Ramos (cell line): ENCODE data around the gene SNX20.

Experiments used
- in situ Hi-C: fragments of 300-500 bp; cut with MboI; formaldehyde crosslinking; loops from one replicate; pipeline ENCODE4 v1.14.3; 2022; ENCODE audit warnings: low sequenced_read_pairs; ENCODE audit not compliant: unreplicated experiment

SNX20 gene

DNA sequence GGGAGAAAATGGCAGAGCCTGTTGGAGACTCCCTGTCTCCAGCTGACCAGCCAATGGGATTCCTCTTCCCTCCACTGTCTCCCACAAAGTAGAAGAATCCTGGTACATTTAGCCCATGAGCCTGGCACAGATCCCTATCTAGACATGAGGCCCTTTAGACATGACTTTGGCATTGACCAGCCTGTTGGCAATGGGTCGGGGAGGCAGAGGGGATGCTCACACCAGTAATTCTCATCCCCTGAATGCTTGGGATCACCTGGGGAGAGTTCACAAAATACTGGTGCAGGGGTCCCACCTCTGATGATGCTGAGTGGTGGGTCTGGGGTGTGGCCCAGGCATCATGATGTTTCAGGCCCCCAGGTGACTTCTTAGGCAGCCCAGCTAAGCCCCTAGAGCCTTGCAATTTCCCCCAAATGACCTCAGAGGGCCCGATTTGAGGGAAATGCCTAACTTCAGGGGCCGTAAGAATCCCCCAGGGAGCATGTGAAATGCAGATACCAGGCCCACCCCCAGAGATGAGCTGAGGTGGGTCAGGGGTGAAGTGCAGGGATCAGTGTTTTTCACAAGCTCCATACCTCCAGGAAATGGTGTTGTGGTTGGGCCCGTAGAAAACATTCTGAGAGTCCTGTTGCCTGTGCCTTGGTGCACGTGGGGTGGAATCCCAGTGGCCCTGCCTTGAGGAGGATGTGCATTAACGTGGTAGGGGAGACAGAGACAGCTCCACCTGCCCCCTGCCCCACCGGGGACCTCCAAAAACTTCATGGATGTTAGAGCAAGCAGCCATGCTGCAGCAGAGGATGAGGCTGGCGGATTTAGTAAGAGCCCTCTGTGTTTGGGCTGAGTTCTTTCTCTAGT lies 42.1 kb downstream of the SNX20 start:
- in situ Hi-C loops, result no loop called here

DNA sequence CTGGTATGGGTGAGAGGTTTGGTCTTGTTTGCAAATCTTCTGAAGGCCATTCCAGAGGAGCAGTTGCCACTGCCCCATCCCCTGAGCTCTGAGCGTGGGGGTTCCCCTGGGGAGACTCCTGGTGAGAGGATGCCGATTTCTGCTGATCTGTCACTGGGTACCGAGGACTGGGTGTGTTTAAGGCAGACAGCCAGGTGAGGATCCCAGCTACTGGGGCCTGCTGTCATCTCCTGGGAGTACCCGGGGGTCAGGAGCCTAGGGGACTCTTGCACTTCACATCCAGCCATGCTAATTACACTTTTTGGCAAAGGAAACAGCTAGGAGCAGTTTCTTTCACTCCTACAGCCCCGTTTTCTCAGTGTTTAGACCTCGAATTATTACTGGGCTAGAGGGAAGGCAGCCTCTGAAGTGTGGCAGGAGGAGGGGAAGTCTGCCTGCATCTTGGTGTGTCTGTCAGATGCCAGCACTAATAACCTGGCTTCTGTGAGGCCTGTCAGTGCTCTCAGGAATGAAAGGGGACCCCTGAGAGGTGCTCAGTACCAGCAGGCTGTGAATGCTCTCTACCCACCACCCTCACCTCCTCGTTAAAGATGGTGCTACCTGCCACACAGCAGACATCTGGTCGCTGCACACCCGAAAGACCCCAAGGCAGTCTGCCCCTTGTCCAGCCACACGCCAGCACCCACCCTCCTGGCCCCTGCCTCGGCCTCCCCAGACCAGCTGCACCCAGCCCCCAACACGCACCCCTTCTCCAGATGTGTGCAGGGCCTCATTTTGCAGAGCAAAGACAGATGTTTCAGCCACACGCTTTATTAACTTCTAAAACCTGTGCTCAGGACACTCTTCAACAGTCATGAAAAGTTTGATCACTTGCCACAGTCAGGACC lies 43.2 kb downstream of the SNX20 start:
- in situ Hi-C loops, result no loop called here

DNA sequence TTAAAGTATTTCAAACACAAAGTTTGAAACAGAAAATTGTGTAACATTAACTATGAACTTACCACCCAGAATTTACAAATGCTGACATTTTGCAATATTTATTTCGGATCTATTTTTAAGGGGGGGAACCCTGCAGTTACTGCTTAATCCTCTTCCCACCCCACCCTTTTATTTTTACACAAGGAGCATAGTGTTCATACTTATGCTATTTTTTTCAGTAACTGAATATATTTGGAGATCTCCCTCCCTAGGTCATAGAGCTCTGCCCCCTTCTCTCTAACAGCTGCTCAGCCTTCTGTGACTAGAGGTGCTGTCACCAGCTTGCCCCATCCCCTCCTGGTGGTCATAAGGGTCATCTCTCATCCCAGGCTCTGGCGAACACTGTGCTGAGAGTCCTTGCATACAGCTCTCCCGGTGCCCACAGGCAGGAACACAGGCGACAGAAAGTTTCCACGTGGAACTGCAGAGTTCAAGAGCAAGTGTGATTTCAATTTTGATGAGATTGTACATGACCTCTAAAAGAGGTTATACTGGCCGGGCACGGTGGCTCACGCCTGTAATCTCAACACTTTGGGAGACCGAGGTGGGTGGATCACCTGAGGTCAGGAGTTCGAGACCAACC lies 44.2 kb downstream of the SNX20 start:
- in situ Hi-C loops, result no loop called here

DNA sequence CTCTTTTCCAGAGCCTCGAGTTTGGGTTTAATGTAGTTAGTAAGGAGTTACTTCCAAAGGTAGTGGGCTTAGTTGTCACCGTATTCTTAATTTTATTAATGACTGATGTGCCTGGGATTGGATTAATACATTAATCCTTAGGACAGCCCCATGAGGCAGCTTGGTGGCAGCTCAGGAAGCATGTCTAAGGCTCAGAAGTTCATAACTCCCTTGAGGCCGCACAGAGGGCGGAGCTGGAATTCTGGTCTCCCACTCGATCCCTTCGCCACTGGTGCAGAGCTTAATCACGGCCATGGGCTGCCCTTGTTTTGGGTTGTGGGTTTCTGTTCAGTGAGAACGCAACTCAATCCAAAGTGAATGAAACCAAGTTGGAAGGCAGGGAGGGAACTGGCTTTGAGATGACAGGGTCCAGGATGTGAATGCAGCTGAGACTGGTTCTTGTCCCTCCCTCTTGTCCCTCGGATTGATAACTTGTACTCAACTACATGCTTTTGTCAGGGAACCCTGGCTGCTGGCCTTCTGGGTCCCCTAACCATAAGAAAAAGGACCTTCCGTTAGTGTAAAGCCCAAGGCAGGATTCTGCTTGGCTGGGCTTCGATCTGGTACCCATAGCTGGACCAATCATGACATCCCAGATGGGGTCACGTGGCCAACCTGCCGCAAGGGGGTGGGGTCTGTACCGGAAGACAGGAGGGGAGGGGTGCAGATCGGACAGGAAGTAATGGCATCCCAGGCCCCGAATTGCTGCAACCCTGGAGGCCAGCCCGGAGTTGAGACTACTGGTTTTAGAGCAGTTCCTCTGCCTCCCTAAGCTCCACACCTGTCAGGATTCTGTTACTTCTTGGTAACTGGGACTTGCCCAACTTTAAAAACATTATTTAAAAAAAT lies 45.4 kb downstream of the SNX20 start:
- in situ Hi-C loops, result no loop called here

DNA sequence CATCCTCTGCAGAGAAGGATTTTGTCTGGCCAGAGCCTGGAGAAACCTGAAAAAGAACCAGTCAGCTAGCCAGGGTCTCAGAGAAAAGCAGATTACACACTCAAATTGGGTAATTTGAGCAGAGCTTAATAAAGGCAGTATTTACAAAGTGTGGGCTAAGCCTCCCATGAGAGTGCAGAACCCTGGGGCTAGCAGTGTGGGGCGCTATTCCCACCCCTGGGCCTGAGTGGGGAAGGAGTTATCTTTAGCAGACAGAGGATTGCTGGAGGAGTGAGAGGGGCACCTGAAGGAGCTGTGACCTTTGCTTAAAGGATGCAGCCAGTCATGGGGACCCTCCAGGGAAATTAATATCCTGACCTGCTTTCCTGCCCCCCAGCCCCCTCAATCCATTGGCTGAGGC lies 46.2 kb downstream of the SNX20 start:
- in situ Hi-C loops, result no loop called here

DNA sequence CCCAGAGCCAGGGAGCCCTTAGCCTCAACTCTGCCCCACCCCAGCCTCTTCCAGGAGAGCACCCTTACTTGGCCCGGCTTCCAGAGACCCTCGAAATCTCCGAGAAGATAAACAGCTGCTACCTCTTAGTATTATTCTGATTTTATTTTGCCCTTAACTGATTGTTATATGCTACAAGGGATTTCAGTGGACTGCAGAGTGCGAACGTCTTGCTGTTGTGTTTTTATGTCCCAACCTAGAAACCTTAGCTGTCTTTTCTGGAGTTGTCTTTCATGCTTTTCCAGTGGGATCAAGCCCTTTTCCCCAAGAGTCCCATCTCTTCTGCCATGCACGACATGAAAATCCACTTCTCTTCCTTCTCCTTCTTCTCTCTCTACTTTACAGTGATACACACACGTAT lies 47.0 kb downstream of the SNX20 start:
- in situ Hi-C loops, result no loop called here

DNA sequence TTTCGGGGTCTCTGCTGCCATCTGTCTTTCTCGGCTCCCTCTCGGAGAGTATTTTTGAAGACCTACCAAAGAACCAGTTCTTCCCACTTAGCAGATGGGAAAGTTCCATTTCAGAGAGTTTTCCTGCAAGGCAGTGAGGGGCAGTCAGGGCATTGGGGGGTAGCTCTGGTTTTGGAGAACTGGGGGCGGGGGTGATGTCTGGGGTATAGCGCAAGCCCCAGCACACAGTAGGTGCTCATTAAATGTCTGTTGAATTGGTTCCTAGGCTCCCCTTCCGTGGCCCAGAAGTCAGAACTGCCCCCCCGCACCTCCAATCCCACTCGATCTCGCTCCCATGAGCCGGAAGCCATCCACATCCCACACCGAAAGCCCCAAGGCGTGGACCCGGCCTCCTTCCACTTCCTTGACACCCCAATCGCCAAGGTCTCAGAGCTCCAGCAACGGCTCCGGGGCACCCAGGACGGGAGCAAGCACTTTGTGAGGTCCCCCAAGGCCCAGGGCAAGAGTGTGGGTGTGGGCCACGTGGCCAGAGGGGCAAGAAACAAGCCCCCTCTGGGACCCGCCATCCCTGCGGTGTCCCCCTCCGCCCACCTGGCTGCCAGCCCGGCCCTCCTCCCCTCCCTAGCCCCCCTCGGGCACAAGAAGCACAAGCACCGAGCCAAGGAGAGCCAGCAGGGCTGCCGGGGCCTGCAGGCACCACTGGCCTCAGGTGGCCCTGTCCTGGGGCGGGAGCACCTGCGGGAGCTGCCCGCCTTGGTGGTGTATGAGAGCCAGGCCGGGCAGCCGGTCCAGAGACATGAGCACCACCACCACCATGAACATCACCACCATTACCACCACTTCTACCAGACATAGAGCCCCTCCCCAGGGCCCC lies 47.9 kb downstream of the SNX20 start:
- in situ Hi-C loops, result no loop called here

DNA sequence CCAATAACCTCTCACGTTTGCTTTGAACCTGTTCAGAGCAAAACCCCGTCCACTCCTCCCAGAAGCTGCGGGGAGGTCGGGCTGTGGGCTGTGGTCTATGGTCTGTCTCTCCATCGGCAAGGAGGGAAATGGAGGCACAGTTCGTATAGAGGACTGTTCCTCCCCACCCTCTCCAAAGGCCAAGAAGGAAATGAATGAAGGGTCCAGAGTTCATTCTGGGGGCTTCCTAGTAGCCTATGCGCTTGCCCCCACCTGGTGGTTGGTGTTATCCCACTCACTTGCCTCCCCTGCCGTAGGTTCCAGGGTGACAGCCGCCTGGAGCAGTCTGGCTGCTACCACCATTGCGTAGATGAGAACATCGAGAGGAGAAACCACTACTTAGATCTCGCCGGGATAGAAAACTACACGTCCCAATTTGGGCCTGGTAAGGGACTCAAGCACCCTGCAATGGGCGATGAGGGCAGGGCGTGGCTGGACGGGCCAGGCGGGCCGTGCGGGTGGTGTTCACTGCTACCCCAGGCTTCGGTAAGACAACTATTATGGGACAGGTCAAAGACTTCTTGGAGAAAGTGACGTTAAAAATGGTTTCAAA lies 49.0 kb downstream of the SNX20 start:
- in situ Hi-C loops, result no loop called here

DNA sequence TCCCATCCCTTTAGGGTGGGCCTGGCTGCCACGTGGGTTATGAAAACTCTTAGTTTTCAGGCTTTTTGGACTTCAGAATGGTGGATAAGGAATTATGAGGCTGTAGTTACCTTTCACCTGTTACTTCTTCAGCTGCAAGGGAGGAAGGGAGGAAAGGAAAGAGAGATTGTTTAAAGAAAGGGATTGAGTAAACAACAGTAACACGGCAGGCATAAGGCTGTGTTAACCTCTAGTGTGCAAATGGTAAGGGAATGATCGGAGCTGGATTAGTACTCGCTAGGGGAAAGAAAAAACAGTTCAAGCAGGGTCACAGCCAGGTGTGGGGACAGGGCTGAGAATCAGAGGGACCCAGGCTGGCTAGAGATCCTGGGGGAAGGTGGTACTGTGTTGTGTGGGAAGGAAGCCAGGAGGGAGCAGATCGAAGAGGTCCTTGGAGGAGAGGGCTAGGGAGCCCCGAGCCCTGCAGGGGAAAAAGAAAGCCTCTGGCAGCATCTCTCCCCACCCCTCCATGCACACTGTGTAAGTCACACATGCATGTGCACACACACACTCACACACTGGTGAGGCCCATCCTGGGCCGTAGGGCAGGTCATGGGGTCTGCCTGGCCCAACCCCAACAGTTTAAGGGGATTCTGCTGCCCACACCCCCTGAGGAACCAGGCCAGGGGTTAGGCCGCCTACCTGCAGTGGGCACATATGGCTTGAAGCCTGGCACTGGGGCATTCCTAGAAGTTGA lies 49.7 kb downstream of the SNX20 start:
- in situ Hi-C loops, result no loop called here

DNA sequence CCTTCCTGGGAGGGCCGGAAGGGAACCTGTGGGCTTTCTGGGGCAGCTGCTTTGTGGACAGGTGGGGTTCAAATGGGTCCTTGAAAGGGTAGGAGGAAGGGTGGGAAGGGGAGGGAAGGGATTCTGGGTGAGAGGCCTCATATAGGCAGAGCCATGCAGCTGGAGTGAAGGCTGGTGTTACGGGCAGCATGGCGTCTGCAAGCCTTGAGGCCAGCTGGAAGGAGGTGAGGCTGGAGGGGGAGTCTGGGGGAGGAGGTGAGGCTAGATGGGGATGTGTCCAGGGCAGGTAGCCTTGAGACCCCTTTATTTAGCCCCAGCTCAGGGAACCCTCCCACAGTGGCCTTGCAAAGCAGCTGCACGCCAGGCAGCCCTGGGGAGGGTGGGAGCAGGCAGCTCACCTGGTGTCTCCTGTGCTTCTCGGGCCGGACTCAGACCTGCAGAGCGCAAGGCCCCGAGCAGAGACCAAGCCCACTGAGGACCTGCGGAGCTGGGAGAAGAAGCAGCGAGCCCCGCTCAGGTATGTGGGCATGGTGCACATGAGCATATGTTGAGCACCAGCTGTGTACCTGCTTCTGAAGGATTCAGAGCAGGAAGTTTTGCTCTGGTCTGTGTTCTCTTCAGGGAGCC lies 50.6 kb downstream of the SNX20 start:
- in situ Hi-C loops, result no loop called here

DNA sequence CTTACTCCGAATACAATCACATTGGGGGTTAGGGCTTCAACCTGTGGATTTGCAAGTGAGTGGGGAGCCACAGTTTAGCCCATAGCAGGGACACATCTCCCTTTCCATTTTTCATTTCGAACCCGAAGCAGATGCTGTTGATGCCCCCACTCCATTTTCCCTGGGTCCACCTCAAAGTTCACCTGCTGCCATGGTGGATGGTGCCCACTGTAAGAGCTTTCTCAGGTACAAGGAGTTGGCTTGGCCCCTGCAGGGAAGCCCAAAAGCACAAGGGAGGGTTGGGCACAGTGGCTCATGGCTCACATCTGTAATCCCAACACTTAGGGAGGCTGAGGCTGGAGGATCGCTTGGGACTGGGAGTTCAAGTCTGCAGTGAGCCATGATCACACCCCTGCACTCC lies 51.8 kb downstream of the SNX20 start:
- in situ Hi-C loops, result no loop called here

DNA sequence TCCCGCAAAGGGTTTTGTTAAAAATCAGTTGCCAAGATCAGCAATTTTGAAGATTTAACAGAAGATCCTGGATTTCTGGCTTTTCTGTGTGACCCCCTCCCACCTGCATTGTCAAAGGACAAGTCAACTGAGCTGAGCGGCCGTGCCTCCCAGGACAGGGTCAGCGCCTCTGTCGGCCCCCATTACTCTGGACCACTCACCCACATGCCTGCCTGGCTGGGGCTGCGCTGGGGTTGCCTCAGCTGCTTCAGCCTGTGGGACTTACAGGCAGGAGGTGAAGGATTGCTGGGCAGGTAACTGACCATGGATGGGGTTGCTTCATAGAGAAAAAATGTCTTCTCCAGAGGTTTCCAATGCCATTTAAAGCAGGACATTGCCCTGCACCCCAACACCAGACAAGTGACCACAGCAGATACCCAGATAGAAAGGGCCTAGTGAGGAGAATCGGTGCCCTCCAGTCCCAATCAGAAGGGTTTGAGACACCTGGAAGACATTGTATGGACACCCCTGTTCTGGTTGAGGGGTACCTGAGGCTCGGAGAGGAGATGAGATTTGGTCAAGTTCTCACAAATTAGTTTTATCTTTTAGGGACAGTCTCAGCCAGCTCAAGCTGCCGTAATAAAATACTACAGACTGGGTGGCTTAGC lies 52.8 kb downstream of the SNX20 start:
- in situ Hi-C loops, result no loop called here

DNA sequence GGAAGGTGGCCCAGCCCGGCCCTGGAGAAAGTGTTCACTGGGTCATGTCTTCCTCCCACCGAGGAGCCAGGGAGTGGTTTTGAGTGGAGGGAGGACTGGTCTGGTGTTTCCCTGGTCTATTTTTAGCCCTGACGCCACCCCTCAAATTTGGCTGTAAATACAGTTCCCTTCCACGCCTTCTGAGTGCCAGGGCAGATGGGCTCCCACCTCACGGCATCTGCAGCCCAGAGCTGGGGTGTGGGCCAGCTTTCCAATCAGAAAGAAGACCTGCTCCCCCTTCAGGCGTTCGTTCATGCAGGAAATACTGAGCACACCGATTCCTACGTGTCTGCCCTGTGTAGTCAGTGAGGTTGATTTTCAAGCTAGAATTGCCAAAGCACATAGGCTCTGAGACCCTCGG lies 53.7 kb downstream of the SNX20 start:
- in situ Hi-C loops, result no loop called here

DNA sequence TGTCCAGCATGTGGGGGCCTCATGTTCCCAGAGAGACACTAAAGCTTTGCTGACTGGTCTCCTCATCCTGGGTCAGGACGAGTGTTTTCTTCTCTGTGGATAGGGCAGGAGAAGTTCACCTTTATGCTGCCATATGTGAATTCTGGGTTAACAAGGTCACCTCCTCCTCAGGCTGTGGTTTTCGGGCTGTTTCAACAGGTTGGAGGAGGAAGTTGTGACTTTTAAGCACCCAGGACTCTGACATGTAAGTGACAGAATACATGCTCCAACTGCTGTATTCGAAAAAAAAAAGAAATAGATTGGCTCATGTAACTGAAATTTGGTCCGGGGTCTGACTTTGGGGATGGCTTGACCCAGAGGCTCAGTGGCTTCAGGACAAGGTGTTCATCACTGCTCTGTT lies 54.2 kb downstream of the SNX20 start:
- in situ Hi-C loops, result no loop called here

DNA sequence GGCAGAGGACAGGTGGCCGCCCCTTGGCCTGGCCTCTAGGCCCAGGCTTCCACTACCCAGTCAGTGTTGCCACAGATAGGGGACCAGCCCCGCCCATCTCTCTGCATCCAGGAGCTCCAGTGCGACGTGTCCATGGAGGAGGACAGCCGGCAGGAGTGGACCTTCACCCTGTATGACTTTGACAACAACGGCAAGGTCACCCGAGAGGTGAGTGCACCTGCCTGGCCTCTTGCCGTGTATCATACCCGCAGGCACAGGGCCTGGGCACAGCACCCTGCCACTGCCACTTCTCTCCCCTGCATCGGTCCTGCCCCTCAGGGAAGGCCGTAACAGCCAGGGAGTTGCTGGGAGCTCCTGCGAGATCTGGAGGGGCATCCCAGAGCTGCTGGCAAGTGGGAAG lies 55.7 kb downstream of the SNX20 start:
- in situ Hi-C loops, result no loop called here

DNA sequence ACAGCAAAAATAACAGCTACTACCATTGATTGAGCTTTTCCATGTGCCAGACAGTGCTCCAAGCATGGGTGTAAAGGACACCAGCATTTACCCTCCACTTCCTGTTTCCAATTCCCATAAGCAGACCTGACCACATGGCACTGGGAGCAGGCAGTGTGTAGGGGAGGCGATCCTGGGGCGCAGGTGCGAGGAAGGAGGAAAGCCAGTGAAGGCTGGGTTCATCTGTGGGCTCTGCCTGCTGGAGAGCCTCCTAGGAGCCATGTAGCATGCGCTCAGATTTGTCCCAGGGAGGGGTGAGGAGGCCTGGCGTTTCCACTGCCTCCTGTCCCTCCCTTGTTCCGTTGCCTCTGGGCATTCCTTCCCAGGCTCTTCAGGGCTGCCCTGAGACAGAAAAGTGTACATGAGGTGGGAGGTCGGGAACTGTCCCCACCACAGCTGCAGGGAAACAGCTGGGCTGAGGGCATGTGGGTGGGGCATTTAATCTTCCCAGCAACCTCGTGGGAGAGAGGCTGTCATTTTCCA lies 56.6 kb downstream of the SNX20 start:
- in situ Hi-C loops, result no loop called here
